Measurements from ENCODE around the gene MAP1B. TPM values are rescaled to one million over a fixed set of nuclear protein-coding genes. Genes with fewer than 3 reads are reported as not detected.

The MAP1B gene
- total and polyA plus RNA-seq, 9 of the 15 experiments (the other 6 are each of a cell fraction or from before 2014, with no cell fraction given) = 5.2 to 66.1 (median 17.3) TPM

- TF ChIP-seq CREB5 (CRISPR knock-in tag; IDR thresholded peaks at IDR 0.05) (no peak), ARID4B (CRISPR knock-in tag; IDR thresholded peaks at IDR 0.05) (peak; percentile 20; the same call in 1 of the 2 replicates), HOMEZ (CRISPR knock-in tag; IDR thresholded peaks at IDR 0.05) (peak; percentile 31; the same call in 1 of the 2 replicates), ZNF583 (CRISPR knock-in tag; IDR thresholded peaks at IDR 0.05) (0 out of 2 replicates have a peak, but pooled peaks have one; percentile 58), NFRKB (IDR thresholded peaks at IDR 0.05; ENCODE audit: low read depth) (peak; percentile 54; the same call in 1 of the 2 replicates), NR2C1 (IDR thresholded peaks at IDR 0.05) (no peak), NR2C1 (tag; IDR thresholded peaks at IDR 0.05) (0 out of 2 replicates have a peak, but pooled peaks have one; percentile 24), THRAP3 (IDR thresholded peaks at IDR 0.05; ENCODE audit: borderline replicate concordance) (no peak), TAF9B (IDR thresholded peaks at IDR 0.05; ENCODE audit: partially characterized antibody) (peak; percentile 37), ZNF655 (CRISPR knock-in tag; IDR thresholded peaks at IDR 0.05) (no peak), PTTG1 (tag; IDR thresholded peaks at IDR 0.05; ENCODE audit: low read depth) (no peak), HMG20A (CRISPR knock-in tag; conservative IDR thresholded peaks at IDR 0.05) (no peak), GTF2F1 (IDR thresholded peaks at IDR 0.05; ENCODE audit: low read depth, low read length) (no peak), RBM34 (IDR thresholded peaks at IDR 0.05; ENCODE audit: borderline replicate concordance, insufficient read depth, low read length) (no peak), KLF13 (tag; IDR thresholded peaks at IDR 0.05; ENCODE audit: borderline replicate concordance, low read depth) (no peak), ILK (tag; IDR thresholded peaks at IDR 0.05; ENCODE audit: borderline replicate concordance, low read depth) (no peak), ZNF165 (CRISPR knock-in tag; IDR thresholded peaks at IDR 0.05; ENCODE audit: borderline replicate concordance) (no peak)
Observed at GRCh38 chr5:72106817-72107130, 501 bp upstream of the MAP1B start (continued).

Data from K562 (cell line).